ENCODE data around the gene VCPKMT. TPM values are rescaled to one million over a fixed set of nuclear protein-coding genes. Genes with fewer than 3 reads are reported as not detected.

Gene VCPKMT
- 4.2 and 5.3 TPM in 2 replicates for total RNA-seq

- DNase-seq = peak; percentile 96
Observed at GRCh38 chr14:50116181-50116956, at the start of gene VCPKMT. TSS of gene VCPKMT (minus strand) at chr14:50116572. CDS start at chr14:50116552, 20 bp downstream.

DNA sequence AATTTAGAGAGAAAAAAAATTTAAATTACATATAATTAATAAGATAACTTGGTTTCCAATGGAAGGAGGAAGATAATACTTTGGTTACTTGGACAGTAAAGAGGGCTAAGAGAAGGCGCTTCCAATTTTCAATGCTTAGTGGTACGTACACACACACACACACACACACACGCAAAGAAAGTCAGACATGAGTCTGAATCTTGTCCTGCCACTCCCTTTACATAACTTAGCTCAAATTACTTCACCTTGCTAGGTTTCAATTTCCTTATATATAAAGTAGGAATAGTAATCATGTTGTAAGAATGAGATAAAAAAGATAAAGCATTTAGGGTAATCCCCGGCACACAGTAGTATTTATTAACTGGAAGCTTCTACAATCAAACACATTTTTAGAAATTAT lies 39.7 kb upstream of the VCPKMT start:
- no peak for DNase-seq

DNA sequence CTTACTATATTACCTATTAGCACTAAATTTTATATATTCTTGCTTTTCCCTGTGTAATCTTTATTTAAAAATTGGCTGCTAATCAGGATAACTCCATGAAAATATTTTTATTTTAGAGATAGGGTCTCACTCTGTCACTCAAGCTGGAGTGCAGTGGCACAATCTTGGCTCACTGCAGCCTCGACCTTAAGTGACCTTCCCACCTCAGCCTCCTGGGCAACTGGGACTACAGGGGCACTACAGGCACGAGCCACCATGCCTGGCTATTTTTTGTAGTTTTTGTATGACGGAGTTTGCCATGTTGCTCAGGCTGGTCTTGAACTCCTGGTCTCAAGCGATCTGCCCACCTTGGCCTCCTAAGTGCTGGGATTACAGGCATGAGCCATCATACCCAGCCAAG lies 32.4 kb upstream of the VCPKMT start:
- DNase-seq = no peak

DNA sequence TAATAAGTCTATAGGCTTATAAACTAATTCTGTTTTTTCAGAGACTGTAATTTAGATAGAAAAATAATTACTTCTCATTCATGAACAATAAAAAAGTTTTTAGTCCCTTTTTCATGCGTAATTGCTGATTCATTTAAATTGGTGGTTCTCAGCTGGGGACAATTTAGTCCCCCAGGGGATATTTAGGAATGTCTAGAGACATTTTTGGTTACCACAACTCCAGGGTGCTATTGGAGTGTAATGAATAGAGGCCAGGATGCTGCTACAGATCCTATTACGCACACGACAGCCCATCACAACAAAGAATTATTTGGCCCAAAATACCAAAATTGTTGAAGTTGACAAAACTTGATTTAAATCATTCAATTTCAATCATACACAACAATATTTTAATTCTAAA lies 22.8 kb upstream of the VCPKMT start:
- DNase-seq = no peak

DNA sequence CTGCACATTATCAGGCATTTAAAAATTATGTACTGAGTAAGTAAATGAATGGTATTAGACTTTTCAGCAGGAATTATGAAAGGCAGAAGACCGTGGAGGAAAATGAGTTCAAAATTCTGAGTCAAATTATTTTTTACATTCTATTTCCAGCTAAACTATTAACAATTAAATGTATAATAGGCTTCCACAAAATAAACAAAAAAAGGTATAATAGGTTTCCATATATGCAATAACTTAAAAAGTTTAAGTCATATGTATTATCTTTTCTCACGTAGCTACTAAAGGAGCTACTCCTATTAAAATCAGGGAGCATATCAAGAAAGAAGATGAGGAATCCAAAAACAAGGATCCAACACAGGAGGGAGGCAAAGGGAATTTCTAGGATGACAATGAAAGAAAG lies 11.4 kb upstream of the VCPKMT start:
- no peak for DNase-seq

DNA sequence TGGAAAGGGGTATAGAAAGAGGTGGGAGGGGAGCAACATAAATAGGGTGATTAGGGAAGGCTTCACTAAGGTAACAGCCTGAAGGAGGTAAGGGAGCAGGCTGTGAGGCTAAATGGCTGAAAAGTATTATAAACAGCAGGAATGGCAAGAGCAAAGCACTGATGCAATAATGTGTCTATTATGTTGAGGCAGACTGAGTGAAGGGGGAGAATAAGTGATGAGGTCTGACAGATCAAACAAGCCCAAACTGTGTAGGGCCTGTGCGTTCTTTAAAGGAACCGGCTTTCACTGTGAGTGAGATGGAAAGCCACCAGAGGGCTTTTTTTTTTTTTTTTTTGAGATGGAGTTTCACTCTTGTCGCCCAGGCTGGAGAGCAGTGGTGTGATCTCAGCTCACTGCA lies 6.7 kb upstream of the VCPKMT start:
- DNase-seq = no peak

DNA sequence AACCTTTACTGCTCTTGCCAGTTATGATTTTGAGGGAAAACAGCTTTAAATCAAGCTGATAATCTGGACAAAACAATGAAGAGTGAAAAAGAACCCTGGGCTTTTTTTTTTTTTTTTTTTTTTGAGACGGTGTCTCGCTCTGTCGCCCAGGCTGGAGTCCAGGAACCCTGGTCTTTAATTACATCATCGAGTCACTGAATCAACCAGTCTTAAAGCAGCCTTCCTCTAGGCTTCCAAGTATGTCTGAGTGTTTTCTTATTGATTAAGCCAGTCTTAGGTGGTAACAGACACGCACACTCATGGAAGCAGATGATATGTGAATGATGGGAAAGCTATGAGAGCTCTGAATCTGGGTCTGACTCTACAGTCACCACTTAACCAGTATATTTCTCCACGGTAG lies 5.9 kb upstream of the VCPKMT start:
- no peak for DNase-seq

- no peak for DNase-seq
Observed at GRCh38 chr14:50121486-50121885, 5.1 kb upstream of the VCPKMT start.

DNA sequence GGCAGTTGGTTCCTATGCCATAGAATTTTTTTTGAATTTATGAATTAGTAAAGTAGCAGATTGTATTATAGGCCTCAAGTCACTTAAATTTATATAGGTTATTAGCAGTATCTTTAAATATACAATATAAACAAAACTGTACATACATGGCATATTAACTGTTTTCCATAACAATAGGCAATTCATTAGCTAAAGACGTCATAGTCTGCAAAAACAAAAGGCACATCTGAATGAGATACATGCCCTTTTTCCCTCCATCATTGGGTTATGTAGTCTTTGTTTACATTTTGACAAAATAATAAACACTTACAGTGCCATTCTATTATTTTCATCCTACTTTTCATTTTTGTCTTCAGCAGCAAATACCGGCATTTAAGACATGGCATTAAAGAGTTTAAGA lies 1.1 kb upstream of the VCPKMT start:
- no peak for DNase-seq

DNA sequence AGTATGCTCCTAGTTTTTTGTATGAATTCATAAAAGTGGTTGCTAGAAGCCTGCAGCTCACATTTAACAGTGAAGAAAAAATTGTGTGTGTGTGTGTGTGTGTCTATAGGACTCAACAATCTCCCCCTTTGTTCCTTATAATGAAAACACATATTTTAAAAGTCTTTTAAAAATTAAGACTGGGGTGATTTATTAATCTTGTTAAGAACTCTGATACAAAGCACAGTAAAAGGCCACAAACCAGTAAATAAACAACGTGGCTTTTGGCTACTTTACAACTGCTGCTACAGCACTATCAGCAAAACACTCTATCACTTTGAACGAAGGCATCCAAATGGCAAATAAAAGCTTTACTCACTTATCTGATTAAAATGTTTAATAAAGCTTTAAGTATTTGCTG lies 594 bp upstream of the VCPKMT start:
- no peak for DNase-seq

DNA sequence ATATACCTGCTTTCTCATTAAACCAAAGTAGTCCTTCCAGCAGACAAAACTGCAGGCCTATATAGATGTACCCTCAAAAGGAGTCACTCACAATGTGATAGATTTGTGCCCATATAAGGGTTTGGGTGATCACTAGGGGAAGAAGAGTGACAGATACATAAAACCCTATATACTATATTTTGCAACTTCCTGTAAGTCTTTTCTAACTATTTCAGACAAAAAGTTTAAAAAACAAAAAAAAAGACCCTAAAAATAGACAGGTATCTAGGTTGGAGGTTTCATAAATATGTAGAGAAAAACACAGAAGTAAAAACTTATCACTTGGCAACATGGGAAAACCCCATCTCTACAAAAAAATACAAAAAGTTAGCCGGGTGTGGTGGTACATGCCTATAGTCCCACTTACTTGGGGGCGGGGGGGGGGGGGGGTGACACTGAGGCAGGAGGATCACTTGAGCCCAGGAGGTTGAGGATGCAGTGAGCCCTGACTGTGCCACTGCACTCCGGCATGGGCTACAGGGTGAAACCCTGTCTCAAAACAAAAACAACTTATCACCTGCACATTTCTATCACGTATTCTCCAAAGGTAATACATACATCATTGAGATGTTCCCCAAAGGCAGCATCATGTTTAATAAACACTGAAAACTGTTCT lies 2.9 kb downstream of the VCPKMT start:
- no peak for DNase-seq

GRCh38 chr14:50110323-50111037 lies 5.9 kb downstream of the VCPKMT start:
- DNase-seq = no peak

- DNase-seq = peak; percentile 45
Observed at GRCh38 chr14:50109342-50109741, 7.0 kb downstream of the VCPKMT start.

DNA sequence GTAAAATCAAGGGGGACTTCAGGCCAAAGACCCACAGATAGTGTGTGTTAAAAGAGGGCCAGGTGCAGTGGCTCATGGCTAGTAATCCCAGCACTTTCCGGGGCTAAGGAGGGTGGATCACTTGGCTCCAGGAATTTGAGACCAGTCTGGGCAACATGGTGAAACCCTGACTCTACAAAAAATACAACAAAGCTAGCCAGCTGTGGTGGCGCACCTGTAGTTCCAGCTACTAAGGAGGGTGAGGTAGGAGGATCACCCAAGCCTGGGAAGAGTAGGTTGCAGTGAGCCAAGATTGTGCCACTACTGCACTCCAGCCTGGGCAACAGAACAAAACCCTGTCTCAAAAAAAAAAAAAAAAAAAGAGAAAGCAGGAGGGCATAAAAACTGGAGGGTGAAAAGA lies 8.5 kb downstream of the VCPKMT start:
- DNase-seq = no peak

GRCh38 chr14:50106178-50106577 lies 10.2 kb downstream of the VCPKMT start:
- no peak for DNase-seq

- DNase-seq = no peak
Observed at GRCh38 chr14:50103558-50103957, 12.8 kb downstream of the VCPKMT start.

DNA sequence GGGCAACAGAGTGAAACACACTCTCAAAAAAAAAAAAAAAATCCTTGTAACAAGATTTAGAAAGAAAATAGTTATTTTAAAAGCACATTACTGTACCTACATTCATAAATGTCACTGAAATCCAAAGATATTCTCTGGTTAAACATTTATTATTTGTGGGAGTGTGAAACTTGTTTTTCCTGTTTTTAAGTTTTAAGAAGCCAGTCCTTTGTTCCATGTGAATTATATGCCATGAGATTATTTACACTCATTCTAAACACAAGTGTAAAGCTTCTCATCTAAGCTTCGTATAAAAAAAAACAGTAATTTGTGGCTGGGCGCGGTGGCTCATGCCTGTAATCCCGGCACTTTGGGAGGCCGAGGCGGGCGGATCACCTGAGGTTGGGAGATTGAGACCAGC lies 15.0 kb downstream of the VCPKMT start:
- no peak for DNase-seq

- DNase-seq = no peak
Observed at GRCh38 chr14:50100805-50101204, 15.6 kb downstream of the VCPKMT start.

- no peak for DNase-seq
Observed at GRCh38 chr14:50099335-50099734, 17.0 kb downstream of the VCPKMT start.

DNA sequence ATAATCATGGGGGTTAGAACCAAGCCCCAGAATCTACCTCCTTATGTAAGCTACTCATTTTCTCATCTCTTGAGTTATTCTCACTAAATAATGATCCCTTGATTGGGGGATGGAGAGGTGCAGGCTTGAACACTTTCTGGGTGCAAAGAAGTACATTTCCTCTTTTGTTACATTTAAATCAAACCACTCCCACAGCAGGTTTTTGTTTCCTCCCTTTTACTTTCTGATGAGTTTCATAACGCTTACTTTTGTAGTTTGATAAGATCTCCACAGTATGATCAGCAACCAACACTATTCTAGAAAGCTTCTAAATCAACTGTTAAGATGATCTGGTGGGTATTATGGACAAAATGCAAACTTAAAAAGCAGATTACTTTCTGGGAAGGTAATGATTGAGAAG lies 20.5 kb downstream of the VCPKMT start:
- DNase-seq = no peak

DNA sequence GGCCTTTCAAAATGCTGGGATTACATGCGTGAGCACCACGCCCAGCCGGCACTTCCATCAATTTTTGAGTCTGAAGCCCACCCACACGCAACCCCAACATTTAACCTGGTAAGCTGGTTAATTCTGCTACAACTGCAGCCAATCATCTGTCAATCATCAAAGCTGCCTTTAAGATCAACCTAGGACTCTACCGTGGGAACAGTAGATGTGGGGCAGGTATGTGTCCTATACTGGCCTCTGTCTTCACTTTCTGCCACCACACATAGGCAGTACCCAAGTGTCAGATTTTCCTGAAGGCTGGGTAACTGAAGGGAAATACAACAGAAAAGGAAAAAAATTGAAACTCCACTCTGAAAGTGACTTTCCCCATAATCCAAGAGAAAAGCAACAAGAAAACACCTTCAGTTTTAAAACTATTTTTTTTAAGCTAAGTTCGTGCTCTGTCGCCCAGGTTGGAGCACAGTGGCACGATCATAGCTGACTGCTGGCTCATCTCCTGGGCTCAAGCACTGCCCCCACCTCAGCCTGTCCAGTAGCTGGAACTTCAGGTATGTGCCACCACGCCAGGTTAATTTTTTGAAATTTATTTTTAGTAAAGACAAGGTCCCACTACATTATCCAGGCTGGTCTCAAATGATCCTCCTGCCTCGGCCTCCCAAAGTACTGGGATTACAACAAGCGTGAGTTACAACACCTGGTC lies 22.2 kb downstream of the VCPKMT start:
- no peak for DNase-seq

- no peak for DNase-seq
Observed at GRCh38 chr14:50093496-50093895, 22.9 kb downstream of the VCPKMT start.

GRCh38 chr14:50092006-50092555 lies 24.3 kb downstream of the VCPKMT start:
- DNase-seq = no peak
